Fibroblast of lung (primary cell): Measurements from ENCODE around the gene LAMTOR1. TPM values are rescaled to one million over a fixed set of nuclear protein-coding genes. Genes with fewer than 3 reads are reported as not detected.

Experiments used
- DNase-seq, 2 donors: peaks; one replicate each; pipeline versions ENCODE4 v3.0.0 to v3.0.0-alpha.2; 2010; ENCODE audit warnings: low read depth in 2 of 2
- H2AFZ ChIP-seq: 2 replicates; pipeline ENCODE4 v1.5.1; 2012; ENCODE audit warnings: low read length, control low read depth, inconsistent platforms
- H3K27ac ChIP-seq: 2 replicates; pipeline ENCODE4 v1.5.1; 2011; ENCODE audit warnings: low read length, control low read depth; ENCODE audit not compliant: insufficient read depth
- H3K27me3 ChIP-seq: 2 replicates; pipeline ENCODE4 v1.5.1; 2011; ENCODE audit warnings: mild to moderate bottlenecking, low read length; ENCODE audit not compliant: control insufficient read depth, insufficient read depth
- H3K36me3 ChIP-seq: 2 replicates; pipeline ENCODE4 v1.5.1; 2011; ENCODE audit warnings: low read length; ENCODE audit not compliant: control insufficient read depth, insufficient read depth
- H3K4me1 ChIP-seq: 2 replicates; pipeline ENCODE4 v1.5.1; 2011; ENCODE audit warnings: low read length; ENCODE audit not compliant: control insufficient read depth, insufficient read depth; ENCODE audit errors: extremely low read depth
- H3K4me2 ChIP-seq: 2 replicates; pipeline ENCODE4 v1.5.1; 2011; ENCODE audit warnings: low read length, control low read depth; ENCODE audit not compliant: insufficient read depth; ENCODE audit errors: extremely low read depth
- H3K4me3 ChIP-seq, 4 experiments: fragments of 200-600 bp in 1 of 4; sonication (generic) in 1 of 4; replicated peaks in 1 of 4; 2 replicates each; pipeline ENCODE4 v1.5.1; 2011 to 2016; ENCODE audit warnings: low read length in 4 of 4, low read depth in 3 of 4, mild to moderate bottlenecking in 3 of 4, control low read depth in 2 of 4, inconsistent platforms in 1 of 4, mixed read lengths in 1 of 4; ENCODE audit not compliant: insufficient read depth in 1 of 4; ENCODE audit errors: control extremely low read depth in 1 of 4
- H3K79me2 ChIP-seq: 2 replicates; pipeline ENCODE4 v1.5.1; 2012; ENCODE audit warnings: mild to moderate bottlenecking, low read length, inconsistent platforms; ENCODE audit not compliant: control insufficient read depth, insufficient read depth
- H3K9ac ChIP-seq: 2 replicates; pipeline ENCODE4 v1.5.1; 2011; ENCODE audit warnings: mild to moderate bottlenecking, low read length, control low read depth; ENCODE audit not compliant: insufficient read depth
- H3K9me3 ChIP-seq: 2 replicates; pipeline ENCODE4 v1.5.1; 2012; ENCODE audit warnings: low read depth, low read length; ENCODE audit not compliant: control insufficient read depth, insufficient read depth
- H4K20me1 ChIP-seq: 2 replicates; pipeline ENCODE4 v1.5.1; 2011; ENCODE audit warnings: low read length; ENCODE audit not compliant: control insufficient read depth, insufficient read depth; ENCODE audit errors: extremely low read depth
- CTCF ChIP-seq, 2 donors: IDR thresholded peaks in 1 of 2; conservative IDR thresholded peaks in 1 of 2; 1 replicate in 1 of 2; 2 replicates in 1 of 2; pipeline ENCODE4 v1.5.1; 2011 to 2012; ENCODE audit warnings: low read length in 2 of 2, control low read depth in 1 of 2, inconsistent platforms in 1 of 2, low read depth in 1 of 2, mild to moderate bottlenecking in 1 of 2
- EZH2 ChIP-seq: IDR thresholded peaks from 2 replicates; pipeline ENCODE4 v1.5.1; 2012; ENCODE audit warnings: low read length, control low read depth, mild to moderate bottlenecking; ENCODE audit errors: missing control alignments
- polyA plus RNA-seq, 2 donors: library from polyadenylated mRNA; depleted of rRNA in 1 of 2; stranded (reverse) in 1 of 2; unstranded in 1 of 2; fragments of >200 nt; gene quantifications; 2 replicates each; pipeline ENCODE4 v1.2.1, GENCODE V29; 2011 to 2012; ENCODE audit warnings: missing spikeins in 1 of 2
- total RNA-seq: library from RNA; depleted of rRNA; stranded (reverse); fragments of >200 nt; gene quantifications from 2 replicates; pipeline ENCODE4 v1.2.1, GENCODE V29; 2014

Gene LAMTOR1
- total and polyA plus RNA-seq, 2 donors (not counting 1 experiment from before 2014, with no cell fraction given), result 90.3 to 137 TPM

- Histone ChIP-seq H3K4me3 (no peak overlapping the region), H3K4me2 (no peak overlapping the region), H3K9me3 (no peaks in the 10 kb centered on the region), H2AFZ (no peak overlapping the region), H3K36me3 (no peaks in the 10 kb centered on the region), H3K27ac (peak overlapping the region; percentile 34), H3K79me2 (no peaks in the 10 kb centered on the region), H3K9ac (no peak overlapping the region), H3K4me1 (peaks cover 8% of the 10 kb centered on the region), H4K20me1 (no peaks in the 10 kb centered on the region), H3K27me3 (no peaks in the 10 kb centered on the region)
- DNase-seq, result no peak
- TF ChIP-seq CTCF (conservative IDR thresholded peaks at IDR 0.05 in 1 of 2, IDR thresholded peaks at IDR 0.05 in 1 of 2; ENCODE audit: low read depth in 1 of 2, low read length in 2 of 2), result no peak
- no peak for TF ChIP-seq EZH2
Measured at GRCh38 chr11:72140661-72141060, 37.6 kb upstream of the LAMTOR1 start.

- Histone ChIP-seq H4K20me1 (no peaks in the 10 kb centered on the region), H3K27me3 (no peaks in the 10 kb centered on the region), H2AFZ (no peak overlapping the region), H3K9me3 (no peaks in the 10 kb centered on the region), H3K36me3 (no peaks in the 10 kb centered on the region), H3K4me3 (no peak overlapping the region), H3K79me2 (no peaks in the 10 kb centered on the region), H3K4me2 (no peak overlapping the region), H3K4me1 (peaks cover 3% of the 10 kb centered on the region), H3K27ac (no peak overlapping the region), H3K9ac (no peak overlapping the region)
- TF ChIP-seq EZH2 (no peak), CTCF (conservative IDR thresholded peaks at IDR 0.05 in 1 of 2, IDR thresholded peaks at IDR 0.05 in 1 of 2; ENCODE audit: low read depth in 1 of 2, low read length in 2 of 2) (no peak)
- DNase-seq, result no peak
Measured at GRCh38 chr11:72139500-72139899, 36.4 kb upstream of the LAMTOR1 start.

GRCh38 chr11:72138821-72139390 is 35.8 kb upstream of the LAMTOR1 start:
- H3K27ac ChIP-seq, result no peak overlapping the region

More at GRCh38 chr11:72138821-72139390, 35.8 kb upstream of the LAMTOR1 start:
- Histone ChIP-seq H3K4me1 (no peaks in the 10 kb centered on the region), H3K36me3 (no peaks in the 10 kb centered on the region), H3K9me3 (no peaks in the 10 kb centered on the region), H3K9ac (no peak overlapping the region), H3K4me2 (no peak overlapping the region), H4K20me1 (no peaks in the 10 kb centered on the region), H2AFZ (no peak overlapping the region), H3K4me3 (no peak overlapping the region), H3K27me3 (no peaks in the 10 kb centered on the region), H3K79me2 (no peaks in the 10 kb centered on the region)
- no peak for DNase-seq
- TF ChIP-seq CTCF (conservative IDR thresholded peaks at IDR 0.05 in 1 of 2, IDR thresholded peaks at IDR 0.05 in 1 of 2; ENCODE audit: low read depth in 1 of 2, low read length in 2 of 2) (no peak), EZH2 (no peak)
